ENCODE data around the gene CLIC4.

Gene CLIC4

GRCh38 chr1:24761582-24761981 is 16.3 kb downstream of the CLIC4 start:
- Mint-ChIP-seq H3K27ac (no peak overlapping the region), H3K4me1 (peaks cover 10% of the 10 kb centered on the region), H3K27me3 (ENCODE audit: low read depth, poor library complexity) (no peaks in the 10 kb centered on the region), H3K4me3 (no peak overlapping the region), H3K9me3 (peaks cover under 1% of the 10 kb centered on the region), H3K36me3 (ENCODE audit: low read depth) (peaks cover 21% of the 10 kb centered on the region)
- TF ChIP-seq CTCF (IDR thresholded peaks at IDR 0.05): no peak
- no peak for DNase-seq

DNA sequence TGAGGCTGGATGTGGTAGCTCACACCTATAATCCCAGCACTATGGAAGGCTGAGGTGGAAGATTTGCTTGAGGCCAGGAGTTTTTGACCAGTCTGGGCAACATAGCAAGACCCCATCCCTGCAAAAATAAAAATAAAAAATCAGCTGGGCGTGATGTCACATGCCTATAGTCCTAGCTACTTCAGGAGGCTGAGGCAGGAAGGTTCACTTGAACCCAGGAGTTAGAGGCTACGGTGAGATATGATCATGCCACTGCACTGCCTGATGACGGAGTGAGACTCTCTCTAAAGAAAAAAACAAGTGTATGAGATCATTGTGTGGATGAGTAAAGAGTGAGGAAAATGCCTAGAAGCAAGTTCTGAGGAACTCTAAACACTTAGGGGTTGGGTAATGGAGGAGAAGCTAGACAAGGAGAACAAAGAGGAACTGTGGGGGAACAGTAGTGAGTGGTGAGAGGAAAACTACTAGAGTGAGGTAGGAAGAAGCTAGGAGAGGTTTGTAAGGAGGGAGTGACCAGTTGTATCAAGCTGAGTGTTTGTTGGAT is 17.0 kb downstream of the CLIC4 start:
- Mint-ChIP-seq H3K9me3 (no peaks in the 10 kb centered on the region), H3K27me3 (ENCODE audit: low read depth, poor library complexity) (no peaks in the 10 kb centered on the region), H3K4me1 (peaks cover 10% of the 10 kb centered on the region), H3K4me3 (no peak overlapping the region), H3K27ac (no peak overlapping the region), H3K36me3 (ENCODE audit: low read depth) (peaks cover 20% of the 10 kb centered on the region)
- no peak for TF ChIP-seq CTCF (IDR thresholded peaks at IDR 0.05)
- no peak for DNase-seq

DNA sequence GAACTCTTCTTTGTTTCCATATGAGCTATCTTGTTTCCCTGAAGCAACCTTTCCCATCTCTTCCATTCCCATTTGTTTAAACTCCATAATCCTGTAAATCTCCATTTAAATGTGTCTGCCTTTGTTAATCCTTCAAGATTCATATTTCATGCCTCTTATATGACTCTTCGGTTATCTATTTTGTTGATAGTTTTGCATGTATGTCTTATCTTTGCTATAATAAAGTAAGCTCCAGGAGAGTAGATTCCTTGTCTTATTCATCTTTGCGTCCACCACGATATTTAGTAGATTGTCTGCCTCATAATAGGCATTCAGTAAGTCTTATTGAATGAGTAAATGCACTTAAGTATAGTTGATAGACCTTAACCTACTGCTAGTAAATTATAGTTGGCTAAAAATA is 18.4 kb downstream of the CLIC4 start:
- no peak for TF ChIP-seq CTCF (IDR thresholded peaks at IDR 0.05)
- Mint-ChIP-seq H3K9me3 (no peaks in the 10 kb centered on the region), H3K27me3 (ENCODE audit: low read depth, poor library complexity) (no peaks in the 10 kb centered on the region), H3K36me3 (ENCODE audit: low read depth) (peaks cover 26% of the 10 kb centered on the region), H3K4me3 (no peak overlapping the region), H3K4me1 (peaks cover 10% of the 10 kb centered on the region), H3K27ac (no peak overlapping the region)
- DNase-seq: no peak

GRCh38 chr1:24764439-24764838 is 19.2 kb downstream of the CLIC4 start:
- Mint-ChIP-seq H3K36me3 (ENCODE audit: low read depth) (peaks cover 19% of the 10 kb centered on the region), H3K4me3 (no peak overlapping the region), H3K27ac (no peak overlapping the region), H3K9me3 (no peaks in the 10 kb centered on the region), H3K4me1 (peaks cover 15% of the 10 kb centered on the region), H3K27me3 (ENCODE audit: low read depth, poor library complexity) (no peaks in the 10 kb centered on the region)
- TF ChIP-seq CTCF (IDR thresholded peaks at IDR 0.05): no peak
- DNase-seq: no peak

DNA sequence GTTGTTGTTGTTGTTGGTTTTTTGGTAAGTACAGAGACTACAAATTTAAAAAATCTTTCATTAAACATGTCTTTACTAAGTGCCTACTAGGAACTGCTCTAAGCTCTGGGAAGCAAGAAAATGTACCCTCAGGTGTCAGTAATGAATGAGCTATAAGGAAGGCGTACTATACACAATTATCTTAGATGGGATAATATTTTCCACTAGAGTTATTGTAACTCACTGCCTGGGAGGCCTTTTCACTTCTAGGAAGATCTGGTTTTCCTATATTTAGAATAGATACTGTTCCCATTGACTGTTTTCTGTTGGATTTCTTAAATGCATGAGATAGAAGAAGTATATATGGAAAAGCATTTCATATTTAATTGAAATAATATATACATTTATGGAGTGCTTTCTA is 19.6 kb downstream of the CLIC4 start:
- Mint-ChIP-seq H3K27me3 (ENCODE audit: low read depth, poor library complexity) (no peaks in the 10 kb centered on the region), H3K36me3 (ENCODE audit: low read depth) (peaks cover 17% of the 10 kb centered on the region), H3K4me1 (peaks cover 18% of the 10 kb centered on the region), H3K9me3 (no peaks in the 10 kb centered on the region), H3K27ac (no peak overlapping the region), H3K4me3 (no peak overlapping the region)
- TF ChIP-seq CTCF (IDR thresholded peaks at IDR 0.05): no peak
- DNase-seq: no peak

GRCh38 chr1:24765308-24765988 is 20.2 kb downstream of the CLIC4 start:
- no peak overlapping the region for H3K27ac Mint-ChIP-seq
- no peak for DNase-seq

More at GRCh38 chr1:24765308-24765988, 20.2 kb downstream of the CLIC4 start:
- no peak for TF ChIP-seq CTCF (IDR thresholded peaks at IDR 0.05)
- H3K4me1 Mint-ChIP-seq: peaks cover 20% of the 10 kb centered on the region
- H3K36me3 Mint-ChIP-seq (ENCODE audit: low read depth): peaks cover 17% of the 10 kb centered on the region
- H3K27me3 Mint-ChIP-seq (ENCODE audit: low read depth, poor library complexity): no peaks in the 10 kb centered on the region
- H3K4me3 Mint-ChIP-seq: no peak overlapping the region
- no peaks in the 10 kb centered on the region for H3K9me3 Mint-ChIP-seq
